GM18858 (cell line): ENCODE results near the gene LAMC3.

Experiments
- ATAC-seq: cut with Tn5 transposase; IDR thresholded peaks from one replicate; pipeline ENCODE4 v1.9.1; 2021; ENCODE audit not compliant: unreplicated experiment

LAMC3 gene

GRCh38 chr9:131043087-131043486 is 34.1 kb downstream of the LAMC3 start:
- no peak for ATAC-seq

GRCh38 chr9:131043646-131044045 is 34.7 kb downstream of the LAMC3 start:
- ATAC-seq: no peak

GRCh38 chr9:131045300-131046092 is 36.5 kb downstream of the LAMC3 start:
- no peak for ATAC-seq

GRCh38 chr9:131046093-131046380 is 37.1 kb downstream of the LAMC3 start:
- no peak for ATAC-seq

- ATAC-seq: no peak
Measured at GRCh38 chr9:131046581-131047202, 37.7 kb downstream of the LAMC3 start.

- no peak for ATAC-seq
Measured at GRCh38 chr9:131048332-131048731, 39.4 kb downstream of the LAMC3 start.

GRCh38 chr9:131048820-131049219 is 39.8 kb downstream of the LAMC3 start:
- no peak for ATAC-seq

- ATAC-seq: no peak
Measured at GRCh38 chr9:131049829-131050715, 41.1 kb downstream of the LAMC3 start.

GRCh38 chr9:131050831-131051230 is 41.9 kb downstream of the LAMC3 start:
- no peak for ATAC-seq

GRCh38 chr9:131051592-131052517 is 42.9 kb downstream of the LAMC3 start:
- ATAC-seq: no peak

- ATAC-seq: no peak
Measured at GRCh38 chr9:131053896-131054295, 44.9 kb downstream of the LAMC3 start.

GRCh38 chr9:131056781-131057506 is 48.0 kb downstream of the LAMC3 start:
- no peak for ATAC-seq

GRCh38 chr9:131060900-131061630 is 52.1 kb downstream of the LAMC3 start:
- ATAC-seq: no peak

- ATAC-seq: no peak
Measured at GRCh38 chr9:131062969-131063368, 54.0 kb downstream of the LAMC3 start.

- ATAC-seq: no peak
Measured at GRCh38 chr9:131065599-131065998, 56.6 kb downstream of the LAMC3 start.

GRCh38 chr9:131067625-131068024 is 58.7 kb downstream of the LAMC3 start:
- no peak for ATAC-seq

- no peak for ATAC-seq
Measured at GRCh38 chr9:131068076-131068816, 59.3 kb downstream of the LAMC3 start.

GRCh38 chr9:131069699-131070098 is 60.7 kb downstream of the LAMC3 start:
- no peak for ATAC-seq
